Adipocyte (in vitro differentiated cells): Measurements from ENCODE around the gene KPTN.

Experiments
- DNase-seq: peaks from one replicate; pipeline ENCODE4 v3.0.0-alpha.2; 2015; ENCODE audit warnings: low read depth
- H3K27me3 ChIP-seq: replicated peaks from 2 replicates; pipeline ENCODE4 v1.7.0; 2013; ENCODE audit warnings: mild to moderate bottlenecking, low read length, moderate library complexity; ENCODE audit not compliant: control insufficient read depth, insufficient read depth
- H3K36me3 ChIP-seq: 2 replicates; pipeline ENCODE4 v1.7.0; 2013; ENCODE audit warnings: low read length, mild to moderate bottlenecking, moderate library complexity; ENCODE audit not compliant: control insufficient read depth, insufficient read depth, severe bottlenecking
- H3K4me1 ChIP-seq: 2 replicates; pipeline ENCODE4 v1.7.0; 2013; ENCODE audit warnings: mild to moderate bottlenecking, low read length, moderate library complexity; ENCODE audit not compliant: control insufficient read depth, insufficient read depth
- H3K4me3 ChIP-seq: 2 replicates; pipeline ENCODE4 v1.7.0; 2013; ENCODE audit warnings: mild to moderate bottlenecking, low read length, moderate library complexity
- H3K9ac ChIP-seq: 2 replicates; pipeline ENCODE4 v1.7.0; 2013; ENCODE audit warnings: mild to moderate bottlenecking, low read length, moderate library complexity
- H3K9me3 ChIP-seq: 2 replicates; pipeline ENCODE4 v1.7.0; 2013; ENCODE audit warnings: mild to moderate bottlenecking, low read length, moderate library complexity; ENCODE audit not compliant: control insufficient read depth

Gene KPTN

GRCh38 chr19:47507924-47508553 lies 24.0 kb upstream of the KPTN start:
- Histone ChIP-seq H3K36me3 (peaks cover 23% of the 10 kb centered on the region), H3K9ac (no peak overlapping the region), H3K4me3 (no peak overlapping the region), H3K27me3 (no peaks in the 10 kb centered on the region), H3K9me3 (no peaks in the 10 kb centered on the region), H3K4me1 (peaks cover 46% of the 10 kb centered on the region)
- no peak for DNase-seq

- peak overlapping the region; percentile 34 for H3K9ac ChIP-seq
- peaks cover 31% of the 10 kb centered on the region for H3K36me3 ChIP-seq
- DNase-seq = no peak
- no peaks in the 10 kb centered on the region for H3K27me3 ChIP-seq
- peaks cover 42% of the 10 kb centered on the region for H3K4me1 ChIP-seq
- no peak overlapping the region for H3K4me3 ChIP-seq
- no peaks in the 10 kb centered on the region for H3K9me3 ChIP-seq
Measured at GRCh38 chr19:47507012-47507411, 23.0 kb upstream of the KPTN start.

GRCh38 chr19:47506459-47506858 lies 22.4 kb upstream of the KPTN start:
- H3K9me3 ChIP-seq = no peaks in the 10 kb centered on the region
- peaks cover 41% of the 10 kb centered on the region for H3K4me1 ChIP-seq
- peaks cover 31% of the 10 kb centered on the region for H3K36me3 ChIP-seq
- H3K9ac ChIP-seq = no peak overlapping the region
- no peak for DNase-seq
- H3K4me3 ChIP-seq = no peak overlapping the region
- H3K27me3 ChIP-seq = no peaks in the 10 kb centered on the region

- H3K9me3 ChIP-seq = no peaks in the 10 kb centered on the region
- DNase-seq = no peak
- H3K4me3 ChIP-seq = no peak overlapping the region
- peaks cover 39% of the 10 kb centered on the region for H3K4me1 ChIP-seq
- H3K9ac ChIP-seq = no peak overlapping the region
- H3K27me3 ChIP-seq = no peaks in the 10 kb centered on the region
- H3K36me3 ChIP-seq = peaks cover 40% of the 10 kb centered on the region
Measured at GRCh38 chr19:47505506-47505905, 21.5 kb upstream of the KPTN start.

- Histone ChIP-seq H3K27me3 (no peaks in the 10 kb centered on the region), H3K4me1 (peaks cover 32% of the 10 kb centered on the region), H3K9me3 (no peaks in the 10 kb centered on the region), H3K36me3 (peaks cover 57% of the 10 kb centered on the region), H3K4me3 (no peak overlapping the region), H3K9ac (no peak overlapping the region)
- no peak for DNase-seq
Measured at GRCh38 chr19:47503826-47504150, 19.8 kb upstream of the KPTN start.

DNA sequence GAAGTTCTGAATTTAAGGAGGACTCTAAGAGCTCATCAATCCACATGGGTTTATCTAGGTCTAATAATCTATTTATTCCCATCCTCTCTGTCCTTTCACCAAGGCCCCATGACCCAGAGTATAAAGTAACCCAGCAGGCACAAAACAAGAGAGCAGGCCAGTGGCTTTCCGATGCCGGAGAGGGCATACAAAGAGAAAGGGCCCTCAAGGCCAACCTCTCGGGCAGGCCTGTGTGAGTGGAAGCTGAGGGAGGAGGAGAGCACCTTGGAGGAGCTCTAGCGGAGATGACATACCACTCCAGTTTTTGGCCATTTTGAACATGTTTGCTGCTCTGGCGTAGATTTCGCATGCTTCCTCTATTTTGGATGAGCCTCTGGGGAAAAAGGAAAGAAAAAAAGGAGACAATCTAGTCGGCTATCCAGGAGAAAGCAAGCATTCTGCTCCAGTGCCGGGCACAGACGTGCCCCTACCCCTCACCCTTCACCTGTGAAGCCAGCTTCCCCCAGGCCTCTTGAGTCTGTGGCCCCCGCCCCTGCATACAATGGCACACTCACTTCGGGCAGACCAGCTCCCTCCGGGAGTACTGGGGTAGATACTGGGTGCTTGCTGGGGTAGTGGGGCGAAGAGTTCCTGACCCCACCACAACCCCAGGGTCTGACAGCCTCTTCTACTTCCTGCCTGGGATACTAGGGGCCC lies 19.3 kb upstream of the KPTN start:
- Histone ChIP-seq H3K4me1 (peaks cover 32% of the 10 kb centered on the region), H3K36me3 (peaks cover 62% of the 10 kb centered on the region), H3K4me3 (no peak overlapping the region), H3K9me3 (no peaks in the 10 kb centered on the region), H3K9ac (no peak overlapping the region), H3K27me3 (no peaks in the 10 kb centered on the region)
- no peak for DNase-seq

DNA sequence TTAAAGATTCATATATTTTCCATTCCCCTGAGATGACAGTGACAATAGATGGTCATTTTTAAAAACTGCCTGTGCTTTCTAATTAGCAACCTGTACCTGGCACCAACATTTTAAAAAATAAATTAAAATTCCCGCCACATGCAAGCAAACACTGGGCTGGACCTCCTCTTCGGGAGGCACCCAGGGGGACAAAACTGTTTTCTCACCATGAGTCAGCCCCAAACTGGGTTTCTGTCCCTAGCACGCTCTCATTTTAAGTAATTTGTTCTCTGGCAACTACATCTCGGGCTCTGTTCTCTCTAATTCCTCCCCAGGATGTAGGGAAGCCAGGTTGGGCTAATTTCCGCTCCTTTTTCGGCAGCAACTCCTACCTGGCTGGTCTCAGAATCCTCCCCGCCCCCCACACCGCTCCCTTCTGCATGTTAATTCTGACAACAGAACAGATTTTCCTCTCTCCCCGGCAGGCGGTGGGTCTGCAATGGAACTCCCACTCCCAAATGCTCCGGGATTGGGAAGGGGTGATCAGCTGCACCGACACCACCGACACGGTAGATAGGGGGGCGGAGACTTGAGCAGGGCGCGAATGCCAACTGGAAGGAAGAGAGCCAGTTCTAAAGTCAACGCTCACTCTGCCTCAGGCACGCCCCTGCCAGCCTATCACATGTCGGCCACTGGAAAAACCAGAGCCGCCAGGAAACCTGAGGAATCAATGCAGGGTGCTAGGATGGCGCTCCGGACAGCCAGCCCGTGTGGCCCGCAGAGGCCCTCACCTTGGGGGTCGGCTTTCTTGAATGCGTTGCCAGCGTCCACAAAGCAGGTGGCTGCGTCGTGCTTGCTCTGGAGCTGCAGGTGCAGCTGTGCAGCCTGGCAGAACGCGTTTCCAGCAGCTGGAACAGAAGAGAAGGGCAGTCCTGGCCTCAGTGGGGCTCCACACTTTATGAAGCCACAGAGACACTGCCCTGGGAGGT lies 16.1 kb upstream of the KPTN start:
- Histone ChIP-seq H3K4me3 (no peak overlapping the region), H3K9ac (peak overlapping the region; percentile 5), H3K36me3 (peaks cover 78% of the 10 kb centered on the region), H3K27me3 (no peaks in the 10 kb centered on the region), H3K9me3 (no peaks in the 10 kb centered on the region), H3K4me1 (peaks cover 23% of the 10 kb centered on the region)
- DNase-seq = no peak

DNA sequence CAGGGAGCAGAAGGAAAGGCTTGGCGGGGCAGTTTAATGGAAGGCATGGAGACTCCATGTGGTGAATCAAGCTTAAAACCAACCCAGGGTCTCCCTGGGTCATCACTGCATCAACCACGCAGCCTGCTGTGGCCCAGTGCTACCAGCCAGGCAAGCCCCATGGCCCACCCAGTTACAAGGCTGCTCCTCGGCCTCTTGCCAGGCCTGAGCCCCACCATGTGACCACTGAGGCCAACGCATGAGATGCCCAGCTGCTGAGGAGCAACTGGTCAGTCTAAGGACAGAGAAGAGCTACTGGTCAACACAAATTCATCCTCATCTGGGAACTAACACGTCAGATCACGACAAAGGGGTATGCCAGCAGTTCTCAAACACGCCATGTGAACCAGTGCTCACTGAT lies 15.4 kb upstream of the KPTN start:
- H3K4me3 ChIP-seq = no peak overlapping the region
- peaks cover 23% of the 10 kb centered on the region for H3K4me1 ChIP-seq
- H3K36me3 ChIP-seq = peaks cover 78% of the 10 kb centered on the region
- H3K9ac ChIP-seq = no peak overlapping the region
- no peaks in the 10 kb centered on the region for H3K27me3 ChIP-seq
- H3K9me3 ChIP-seq = no peaks in the 10 kb centered on the region
- DNase-seq = no peak

- peaks cover 72% of the 10 kb centered on the region for H3K36me3 ChIP-seq
Measured at GRCh38 chr19:47498561-47498960, 14.5 kb upstream of the KPTN start.

GRCh38 chr19:47497821-47498520 lies 14.0 kb upstream of the KPTN start:
- Histone ChIP-seq H3K4me3 (no peak overlapping the region), H3K27me3 (no peaks in the 10 kb centered on the region), H3K36me3 (peaks cover 70% of the 10 kb centered on the region), H3K9ac (no peak overlapping the region), H3K4me1 (peaks cover 23% of the 10 kb centered on the region), H3K9me3 (no peaks in the 10 kb centered on the region)
- no peak for DNase-seq

More at GRCh38 chr19:47498561-47498960, 14.5 kb upstream of the KPTN start:
- Histone ChIP-seq H3K9ac (no peak overlapping the region), H3K4me3 (no peak overlapping the region), H3K27me3 (no peaks in the 10 kb centered on the region), H3K4me1 (peaks cover 23% of the 10 kb centered on the region), H3K9me3 (no peaks in the 10 kb centered on the region)
- DNase-seq = no peak
